H9 (cell line): ENCODE results near the gene VPS72. TPM values are rescaled to one million over a fixed set of nuclear protein-coding genes. Genes with fewer than 3 reads are reported as not detected.
A peak's percentile ranks its signal among the peaks of the same experiment; 100 is the strongest.
"Not testable (repeated sequence)": the region's sequence is repeated elsewhere in the genome, so short reads cannot be mapped to it uniquely, and the experiment has no call there.

Experiments
- DNase-seq: peaks from one replicate; pipeline ENCODE4 v3.0.0-alpha.2; 2017
- H2AFZ ChIP-seq: one replicate; pipeline ENCODE4 v1.6.1; 2013; ENCODE audit warnings: mild to moderate bottlenecking, low read length, control low read depth, moderate library complexity
- H2AK5ac ChIP-seq: 2 replicates; pipeline ENCODE4 v1.6.1; 2013; ENCODE audit warnings: low read length, control low read depth, mixed read lengths; ENCODE audit not compliant: insufficient read length
- H2BK120ac ChIP-seq: one replicate; pipeline ENCODE4 v1.6.1; 2013; ENCODE audit warnings: low read depth, mild to moderate bottlenecking, low read length, control low read depth, inconsistent platforms; ENCODE audit not compliant: poor library complexity, severe bottlenecking
- H2BK12ac ChIP-seq: 2 replicates; pipeline ENCODE4 v1.6.1; 2013; ENCODE audit warnings: low read length, control low read depth, mixed read lengths, low read depth; ENCODE audit not compliant: insufficient read length
- H2BK15ac ChIP-seq: 2 replicates; pipeline ENCODE4 v1.6.1; 2013; ENCODE audit warnings: low read depth, low read length, control low read depth
- H2BK20ac ChIP-seq: one replicate; pipeline ENCODE4 v1.6.1; 2013; ENCODE audit warnings: low read depth, mild to moderate bottlenecking, low read length, control low read depth, inconsistent platforms; ENCODE audit not compliant: poor library complexity, severe bottlenecking
- H2BK5ac ChIP-seq: 2 replicates; pipeline ENCODE4 v1.6.1; 2013; ENCODE audit warnings: low read length, control low read depth, mixed read lengths; ENCODE audit not compliant: insufficient read length
- H3K14ac ChIP-seq: 2 replicates; pipeline ENCODE4 v1.6.1; 2013; ENCODE audit warnings: low read length, control low read depth; ENCODE audit not compliant: insufficient read depth
- H3K18ac ChIP-seq: 2 replicates; pipeline ENCODE4 v1.6.1; 2013; ENCODE audit warnings: low read depth, mild to moderate bottlenecking, mixed read lengths, low read length, control low read depth; ENCODE audit not compliant: insufficient read length
- H3K23ac ChIP-seq: 2 replicates; pipeline ENCODE4 v1.6.1; 2013; ENCODE audit warnings: low read length, control low read depth, mixed read lengths, low read depth; ENCODE audit not compliant: insufficient read length
- H3K23me2 ChIP-seq: 2 replicates; pipeline ENCODE4 v1.6.1; 2013; ENCODE audit warnings: low read depth, mild to moderate bottlenecking, mixed read lengths, low read length, control low read depth; ENCODE audit not compliant: insufficient read length, poor library complexity, severe bottlenecking
- H3K27ac ChIP-seq: 2 replicates; pipeline ENCODE4 v1.5.1; 2013; ENCODE audit warnings: low read length, control low read depth, mixed read lengths, low read depth; ENCODE audit not compliant: insufficient read length
- H3K27me3 ChIP-seq: 2 replicates; pipeline ENCODE4 v1.6.1; 2013; ENCODE audit warnings: low read length, control low read depth, inconsistent platforms; ENCODE audit not compliant: insufficient read depth
- H3K4ac ChIP-seq: 2 replicates; pipeline ENCODE4 v1.6.1; 2013; ENCODE audit warnings: low read depth, mild to moderate bottlenecking, control low read depth, inconsistent platforms, low read length, moderate library complexity
- H3K4me1 ChIP-seq: 2 replicates; pipeline ENCODE4 v1.6.1; 2013; ENCODE audit warnings: low read length, control low read depth, inconsistent platforms; ENCODE audit not compliant: insufficient read depth
- H3K4me2 ChIP-seq: 2 replicates; pipeline ENCODE4 v1.6.1; 2013; ENCODE audit warnings: low read length, control low read depth, mixed read lengths; ENCODE audit not compliant: insufficient read length, insufficient read depth
- H3K56ac ChIP-seq: 2 replicates; pipeline ENCODE4 v1.6.1; 2013; ENCODE audit warnings: low read depth, mild to moderate bottlenecking, mixed read lengths, low read length, control low read depth; ENCODE audit not compliant: insufficient read length
- H3K79me1 ChIP-seq: 2 replicates; pipeline ENCODE4 v1.6.1; 2013; ENCODE audit warnings: low read depth, mild to moderate bottlenecking, moderate library complexity, low read length, control low read depth, inconsistent platforms; ENCODE audit not compliant: insufficient read depth, poor library complexity, severe bottlenecking
- H3K79me2 ChIP-seq: 2 replicates; pipeline ENCODE4 v1.6.1; 2013; ENCODE audit warnings: low read length, control low read depth, inconsistent platforms; ENCODE audit not compliant: insufficient read depth
- H3K9ac ChIP-seq: 2 replicates; pipeline ENCODE4 v1.6.1; 2013; ENCODE audit warnings: low read length, control low read depth, mixed read lengths; ENCODE audit not compliant: insufficient read length; ENCODE audit errors: extremely low read depth
- H3K9me3 ChIP-seq: one replicate; pipeline ENCODE4 v1.6.1; 2013; ENCODE audit warnings: low read depth, low read length, inconsistent platforms; ENCODE audit not compliant: control insufficient read depth
- H3T11ph ChIP-seq: one replicate; pipeline ENCODE4 v1.6.1; 2013; ENCODE audit warnings: mild to moderate bottlenecking, low read length, control low read depth, inconsistent platforms
- H4K20me1 ChIP-seq: one replicate; pipeline ENCODE4 v1.6.1; 2013; ENCODE audit not compliant: control insufficient read depth, insufficient read length, insufficient read depth
- H4K5ac ChIP-seq: 2 replicates; pipeline ENCODE4 v1.6.1; 2013; ENCODE audit warnings: low read depth, mild to moderate bottlenecking, mixed read lengths, low read length, control low read depth; ENCODE audit not compliant: insufficient read length
- H4K8ac ChIP-seq: replicated peaks from 2 replicates; pipeline ENCODE4 v1.6.1; 2013; ENCODE audit warnings: low read length, control low read depth, mixed read lengths, low read depth; ENCODE audit not compliant: insufficient read length
- H4K91ac ChIP-seq: 2 replicates; pipeline ENCODE4 v1.6.1; 2013; ENCODE audit warnings: low read depth, mild to moderate bottlenecking, moderate library complexity, mixed read lengths, low read length, control low read depth; ENCODE audit not compliant: insufficient read length
- H3K27ac Mint-ChIP-seq, 3 experiments: 2 replicates in 2 of 3; 3 replicates in 1 of 3; pipeline ENCODE4 v1.8.0; 2020 to 2021; ENCODE audit warnings: mixed read lengths in 3 of 3, mild to moderate bottlenecking in 1 of 3, moderate library complexity in 1 of 3
- H3K27me3 Mint-ChIP-seq: 2 replicates; pipeline ENCODE4 v1.8.0; 2021; ENCODE audit warnings: low read depth, mild to moderate bottlenecking, moderate library complexity, mixed read lengths
- H3K36me3 Mint-ChIP-seq, 3 experiments: 2 replicates in 2 of 3; 3 replicates in 1 of 3; pipeline ENCODE4 v1.8.0; 2020 to 2021; ENCODE audit warnings: low read depth in 3 of 3, mixed read lengths in 3 of 3; ENCODE audit not compliant: insufficient read depth in 1 of 3
- H3K4me1 Mint-ChIP-seq, 2 experiments: 2 replicates each; pipeline ENCODE4 v1.8.0; 2020; ENCODE audit warnings: mixed read lengths in 2 of 2
- H3K4me3 Mint-ChIP-seq, 2 experiments: 2 replicates in 1 of 2; 3 replicates in 1 of 2; pipeline ENCODE4 v1.8.0; 2020 to 2021; ENCODE audit warnings: mild to moderate bottlenecking in 2 of 2, mixed read lengths in 2 of 2, moderate library complexity in 1 of 2
- H3K9me3 Mint-ChIP-seq, 2 experiments: 2 replicates in 1 of 2; 3 replicates in 1 of 2; pipeline ENCODE4 v1.8.0; 2020; ENCODE audit warnings: mild to moderate bottlenecking in 2 of 2, mixed read lengths in 2 of 2, moderate library complexity in 1 of 2
- CTCF ChIP-seq: fragments of 200-600 bp; sonication (generic); conservative IDR thresholded peaks from 3 replicates; pipeline ENCODE4 v1.8.0; 2021; ENCODE audit warnings: antibody characterized with exemption, mild to moderate bottlenecking
- WGBS: extraction: QIAGEN DNeasy Blood & Tissue Kit; methylation state at CpG from one replicate; pipeline ENCODE4 v1.1.7; 2013; ENCODE audit warnings: missing lambda C conversion rate, low lambda C conversion rate, mixed read lengths; ENCODE audit not compliant: insufficient read length; ENCODE audit errors: extremely low coverage; 5-methylcytosine and 5-hydroxymethylcytosine counted together
- total RNA-seq: library from RNA; stranded (reverse); gene quantifications from 2 replicates; pipeline ENCODE4 v1.2.1, GENCODE V29; 2021

The VPS72 gene
- total RNA-seq, 1 experiment from 2014 or later, result 91.4 TPM

- WGBS, result no CpG with 5 or more reads among the region's 1 CpG
- no peak overlapping the region for H3K18ac ChIP-seq
- no peak overlapping the region for H3T11ph ChIP-seq
- H2BK5ac ChIP-seq, result no peak overlapping the region
- H3K9ac ChIP-seq, result no peak overlapping the region
- H2BK120ac ChIP-seq, result no peak overlapping the region
- H2AFZ ChIP-seq, result no peak overlapping the region
- no peak overlapping the region for H4K91ac ChIP-seq
- H3K23ac ChIP-seq, result no peak overlapping the region
- no peak for DNase-seq
- Mint-ChIP-seq H3K36me3 (peaks cover 23 to 66% (median 48%) of the 10 kb centered on the region in 3 experiments; a peak in 6 of 7 replicates), H3K27me3 (no peaks in the 10 kb centered on the region), H3K4me1 (peaks cover 2 to 4% of the 10 kb centered on the region in 2 experiments; a peak in 2 of 4 replicates), H3K4me3 (no peak overlapping the region), H3K9me3 (no peaks in the 10 kb centered on the region), H3K27ac (peak overlapping the region in 1 of 3 experiments; percentile 61; a peak in 2 of 7 replicates)
- peaks cover 9% of the 10 kb centered on the region; the same call in 1 of the 2 replicates for H3K79me2 ChIP-seq
- H2BK12ac ChIP-seq, result no peak overlapping the region
- H3K27ac ChIP-seq, result no peak overlapping the region
- H3K27me3 ChIP-seq, result no peaks in the 10 kb centered on the region
- H2AK5ac ChIP-seq, result no peak overlapping the region
- no peak overlapping the region for H2BK15ac ChIP-seq
- H4K20me1 ChIP-seq, result no peaks in the 10 kb centered on the region
- no peak overlapping the region for H3K4me2 ChIP-seq
- H4K8ac ChIP-seq, result no peak overlapping the region
- H4K5ac ChIP-seq, result no peak overlapping the region
- no peaks in the 10 kb centered on the region for H3K4me1 ChIP-seq
- no peaks in the 10 kb centered on the region for H3K9me3 ChIP-seq
- no peak for TF ChIP-seq CTCF
- H3K56ac ChIP-seq, result no peak overlapping the region
- no peak overlapping the region for H3K14ac ChIP-seq
- no peak overlapping the region for H2BK20ac ChIP-seq
- no peak overlapping the region for H3K4ac ChIP-seq
- peaks cover 12% of the 10 kb centered on the region for H3K79me1 ChIP-seq
- no peaks in the 10 kb centered on the region for H3K23me2 ChIP-seq
Measured at GRCh38 chr1:151210830-151211229, 20.8 kb upstream of the VPS72 start.

- H2BK20ac ChIP-seq, H3K4me2 ChIP-seq, H2BK12ac ChIP-seq, H3K9me3 ChIP-seq, H3K23me2 ChIP-seq, H4K5ac ChIP-seq, H3T11ph ChIP-seq, H4K8ac ChIP-seq, H2AFZ ChIP-seq, H3K56ac ChIP-seq, DNase-seq, H4K20me1 ChIP-seq, H3K9me3 Mint-ChIP-seq, H3K4me1 ChIP-seq, H3K27me3 ChIP-seq, H3K4me3 Mint-ChIP-seq, H2BK120ac ChIP-seq, H3K27ac ChIP-seq, H3K18ac ChIP-seq, H3K14ac ChIP-seq, H3K23ac ChIP-seq, H2BK5ac ChIP-seq, H4K91ac ChIP-seq, H3K9ac ChIP-seq, H3K27me3 Mint-ChIP-seq, H2BK15ac ChIP-seq, H3K4me1 Mint-ChIP-seq, H3K4ac ChIP-seq, H2AK5ac ChIP-seq: not testable (repeated sequence)
- peaks cover 24 to 69% (median 56%) of the 10 kb centered on the region in 3 experiments for H3K36me3 Mint-ChIP-seq
- no CpG with 5 or more reads among the region's 12 CpGs for WGBS
- Histone ChIP-seq H3K79me2 (peaks cover 22% of the 10 kb centered on the region), H3K79me1 (peaks cover 18% of the 10 kb centered on the region)
- H3K27ac Mint-ChIP-seq, result peak overlapping the region in 1 of 3 experiments; percentile 42; a peak in 1 of 7 replicates
Measured at GRCh38 chr1:151205381-151205965, 15.5 kb upstream of the VPS72 start.
